AG10803 (cell line): ENCODE measurements around the gene C4orf54.

Experiments used
- DNase-seq: peaks from one replicate; pipeline ENCODE4 v3.0.0; 2010; ENCODE audit warnings: low read depth
- H3K4me3 ChIP-seq: 2 replicates; pipeline ENCODE4 v1.5.1; 2011; ENCODE audit warnings: mild to moderate bottlenecking, low read length, control low read depth
- TF ChIP-seq, protein P1 (sequence below): conservative IDR thresholded peaks from 2 replicates; pipeline ENCODE4 v1.5.1; 2011; ENCODE audit warnings: mild to moderate bottlenecking, low read length, control low read depth, inconsistent platforms

Gene C4orf54

DNA sequence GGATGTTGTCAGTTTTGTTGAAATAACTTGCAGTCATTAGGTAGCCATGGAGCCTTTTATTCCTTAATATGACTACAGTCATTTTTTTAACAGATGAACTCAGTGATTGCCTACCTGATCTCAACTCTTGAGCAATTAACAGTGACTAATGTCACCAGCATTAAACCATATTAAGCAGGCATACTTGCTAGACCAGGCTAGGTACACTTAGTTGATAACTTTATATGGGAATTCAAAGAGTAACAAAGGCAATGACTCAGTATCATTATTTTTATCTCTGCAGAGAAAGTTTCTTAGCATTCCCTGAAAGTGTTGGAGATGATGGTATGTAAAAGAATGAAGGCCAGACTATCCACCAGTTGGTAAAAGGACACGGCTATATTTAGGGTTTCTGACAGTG, at the start of gene C4orf54:
TSS of gene C4orf54 (minus strand) at position 31 of the 400 bp plus-strand sequence. CDS start 3,180 bp downstream, outside the sequence.
- TF ChIP-seq, protein P1, sequence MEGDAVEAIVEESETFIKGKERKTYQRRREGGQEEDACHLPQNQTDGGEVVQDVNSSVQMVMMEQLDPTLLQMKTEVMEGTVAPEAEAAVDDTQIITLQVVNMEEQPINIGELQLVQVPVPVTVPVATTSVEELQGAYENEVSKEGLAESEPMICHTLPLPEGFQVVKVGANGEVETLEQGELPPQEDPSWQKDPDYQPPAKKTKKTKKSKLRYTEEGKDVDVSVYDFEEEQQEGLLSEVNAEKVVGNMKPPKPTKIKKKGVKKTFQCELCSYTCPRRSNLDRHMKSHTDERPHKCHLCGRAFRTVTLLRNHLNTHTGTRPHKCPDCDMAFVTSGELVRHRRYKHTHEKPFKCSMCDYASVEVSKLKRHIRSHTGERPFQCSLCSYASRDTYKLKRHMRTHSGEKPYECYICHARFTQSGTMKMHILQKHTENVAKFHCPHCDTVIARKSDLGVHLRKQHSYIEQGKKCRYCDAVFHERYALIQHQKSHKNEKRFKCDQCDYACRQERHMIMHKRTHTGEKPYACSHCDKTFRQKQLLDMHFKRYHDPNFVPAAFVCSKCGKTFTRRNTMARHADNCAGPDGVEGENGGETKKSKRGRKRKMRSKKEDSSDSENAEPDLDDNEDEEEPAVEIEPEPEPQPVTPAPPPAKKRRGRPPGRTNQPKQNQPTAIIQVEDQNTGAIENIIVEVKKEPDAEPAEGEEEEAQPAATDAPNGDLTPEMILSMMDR = no peak
- DNase-seq = no peak
- no peak within 1 kb of the TSS for H3K4me3 ChIP-seq

DNA sequence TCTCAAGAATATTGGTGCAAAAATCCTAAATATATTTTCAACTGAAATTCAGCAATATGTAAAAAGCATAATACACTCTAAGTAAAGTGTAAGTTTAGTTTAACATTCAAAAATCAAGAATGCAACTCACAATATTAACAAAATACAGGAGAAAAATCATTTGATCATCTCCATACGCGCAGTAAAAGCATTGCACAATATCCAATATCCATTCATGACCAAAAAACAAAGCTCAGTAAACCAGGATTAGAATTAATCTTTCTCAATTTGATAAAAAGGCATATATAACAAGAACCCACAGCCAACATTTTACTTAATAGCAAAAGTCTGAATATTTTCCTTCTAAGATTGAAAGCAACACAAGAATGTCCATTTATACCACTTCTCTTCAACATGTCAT, 48.3 kb upstream of the C4orf54 start:
- TF ChIP-seq, protein P1 = no peak
- H3K4me3 ChIP-seq = no peak overlapping the region
- DNase-seq = no peak

DNA sequence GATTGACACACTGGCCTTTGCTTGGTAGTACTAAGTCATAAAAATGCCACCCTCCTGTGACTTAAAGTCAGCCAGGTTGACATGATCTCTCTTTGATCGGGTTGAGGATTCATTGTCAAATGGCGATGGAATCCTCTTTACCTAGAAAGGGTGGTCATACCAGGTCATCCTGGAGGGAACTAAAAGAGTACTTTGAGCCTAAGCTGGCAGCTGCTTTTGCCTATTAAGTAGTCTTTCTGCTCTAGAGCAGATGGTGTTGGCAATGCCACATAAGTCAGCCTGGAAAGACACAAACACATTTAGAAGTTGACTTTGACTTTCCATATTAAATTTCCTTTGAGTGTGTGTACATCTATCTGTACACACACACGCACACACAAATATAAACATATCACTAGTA, 39.2 kb upstream of the C4orf54 start:
- DNase-seq = no peak
- no peak overlapping the region for H3K4me3 ChIP-seq
- TF ChIP-seq, protein P1 = no peak

DNA sequence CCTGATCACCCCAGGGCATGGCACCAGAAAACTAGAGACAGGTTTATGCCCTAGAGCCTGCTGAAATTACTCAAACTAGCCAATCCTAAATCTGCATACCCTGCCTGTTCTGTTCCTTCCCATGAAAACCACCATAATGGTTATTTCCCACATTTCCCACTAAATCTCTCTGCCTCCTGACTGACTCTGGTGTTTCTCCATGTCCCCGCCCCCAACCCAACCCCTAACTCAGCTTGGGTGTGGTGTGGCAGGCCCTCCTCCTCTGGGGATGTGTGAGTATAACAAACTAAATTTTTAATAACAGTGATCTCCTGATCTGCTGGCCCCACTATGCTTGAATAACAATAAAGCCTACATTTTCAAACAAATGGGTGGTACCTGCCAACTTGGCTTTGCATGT, 35.5 kb upstream of the C4orf54 start:
- no peak for DNase-seq
- TF ChIP-seq, protein P1 = no peak
- H3K4me3 ChIP-seq = no peak overlapping the region

DNA sequence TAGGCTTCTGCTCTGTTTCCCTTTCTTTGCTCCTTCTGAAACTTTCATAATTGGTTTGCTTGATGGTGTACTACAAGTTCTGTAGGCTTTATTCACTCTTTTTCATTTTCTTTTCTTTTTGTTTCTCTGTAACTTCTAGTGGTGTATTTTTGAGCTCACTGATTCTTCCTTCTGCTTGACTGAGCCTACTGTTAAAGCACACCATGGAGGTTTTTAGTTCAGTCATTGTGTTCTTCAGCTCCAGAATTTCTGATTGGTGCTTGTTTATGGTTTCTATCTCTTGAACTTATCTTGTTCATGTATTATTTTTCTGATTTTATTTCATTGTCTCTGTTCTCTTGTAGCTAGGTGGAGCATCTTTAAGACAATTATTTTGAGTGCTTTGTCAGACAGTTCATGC, 33.4 kb upstream of the C4orf54 start:
- DNase-seq = no peak
- TF ChIP-seq, protein P1 = no peak
- no peak overlapping the region for H3K4me3 ChIP-seq

DNA sequence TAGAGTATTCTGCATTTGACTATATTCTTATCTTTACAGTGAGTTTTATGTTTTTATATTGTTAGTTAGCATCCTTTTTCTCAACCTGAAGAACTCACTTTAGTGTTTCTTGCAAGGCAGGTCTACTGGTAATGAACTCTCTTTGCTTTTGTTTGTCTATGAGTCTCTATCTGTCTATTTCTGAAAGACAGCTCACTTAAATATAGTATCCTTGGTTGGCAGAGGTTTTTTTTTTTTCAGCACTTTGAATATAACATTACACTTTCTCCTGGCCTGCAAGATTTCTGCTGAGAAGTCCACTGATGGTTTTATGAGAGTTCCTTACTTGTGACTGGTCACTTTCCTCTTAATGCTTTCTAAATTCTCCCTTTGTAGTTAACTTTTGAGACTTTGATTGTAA, 32.8 kb upstream of the C4orf54 start:
- no peak overlapping the region for H3K4me3 ChIP-seq
- TF ChIP-seq, protein P1 = no peak
- no peak for DNase-seq

DNA sequence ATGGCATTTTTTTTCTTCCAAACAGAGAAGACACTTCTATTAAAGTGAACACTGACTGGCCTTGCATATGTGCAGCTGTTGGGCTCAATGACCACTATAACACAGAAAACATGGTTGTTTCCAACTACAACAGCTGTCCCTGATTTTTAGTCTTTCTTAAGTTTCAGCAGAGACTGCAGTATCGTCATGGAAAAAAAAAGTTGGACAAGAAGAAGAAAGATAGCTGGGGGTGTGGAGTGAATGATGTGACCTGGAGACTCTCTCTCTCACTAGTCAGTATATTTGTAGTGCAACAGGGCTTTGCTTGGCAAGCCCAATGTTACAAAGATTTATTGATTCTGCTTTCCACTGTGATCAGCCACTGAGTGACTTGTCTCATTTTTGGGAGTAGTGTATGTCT, 29.5 kb upstream of the C4orf54 start:
- TF ChIP-seq, protein P1 = no peak
- no peak overlapping the region for H3K4me3 ChIP-seq
- no peak for DNase-seq
